ENCODE measurements around the gene SNHG17.

DNA sequence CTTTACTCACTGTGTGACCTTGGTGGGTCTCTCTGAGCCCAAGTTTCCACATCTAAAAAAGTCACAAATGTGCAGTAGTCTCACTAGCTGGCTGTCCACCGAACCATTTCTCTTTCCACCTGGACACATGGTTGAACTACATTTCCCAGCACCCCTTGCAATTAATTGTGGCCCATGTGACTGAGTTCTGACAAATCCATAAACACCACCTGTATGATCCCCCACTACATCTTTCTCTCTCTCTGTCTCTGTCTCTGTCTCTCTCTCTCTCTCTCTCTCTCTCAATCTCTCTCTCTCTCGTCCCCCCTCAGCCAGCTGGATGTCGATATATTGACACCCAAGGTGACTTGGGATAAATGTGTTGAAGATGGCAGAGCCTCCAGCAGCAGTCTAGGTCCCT is 42.8 kb downstream of the SNHG17 start:
- TF ChIP-seq POLR2AphosphoS5 (IDR thresholded peaks at IDR 0.05) (no peak), CTCF (IDR thresholded peaks at IDR 0.05) (no peak), POLR2A (IDR thresholded peaks at IDR 0.05) (no peak)
